Suprapubic skin (tissue), 4 donors: ENCODE data around the gene RPP38. TPM values are rescaled to one million over a fixed set of nuclear protein-coding genes. Genes with fewer than 3 reads are reported as not detected.

Source experiments
- DNase-seq, 2 donors: peaks; one replicate each; pipeline ENCODE4 v3.0.0-alpha.2; 2019; ENCODE audit warnings: low spot score in 2 of 2
- H3K27ac ChIP-seq: fragments of 200-600 bp; sonication (generic); one replicate; pipeline ENCODE4 v1.5.1; 2019
- H3K27me3 ChIP-seq: fragments of 200-600 bp; sonication (generic); one replicate; pipeline ENCODE4 v1.5.1; 2019
- H3K36me3 ChIP-seq: fragments of 200-600 bp; sonication (generic); one replicate; pipeline ENCODE4 v1.5.1; 2019
- H3K4me1 ChIP-seq: fragments of 200-600 bp; sonication (generic); one replicate; pipeline ENCODE4 v1.5.1; 2019
- H3K4me3 ChIP-seq: fragments of 200-600 bp; sonication (generic); one replicate; pipeline ENCODE4 v1.5.1; 2019; ENCODE audit warnings: mild to moderate bottlenecking
- H3K9me3 ChIP-seq: fragments of 200-600 bp; sonication (generic); one replicate; pipeline ENCODE4 v1.5.1; 2019
- EP300 ChIP-seq: sonication (generic); formaldehyde crosslinking; IDR thresholded peaks from one replicate; pipeline ENCODE4 v1.6.1; 2017; ENCODE audit warnings: antibody characterized with exemption
- POLR2A ChIP-seq, 2 donors: fragments of 450-650 bp; IDR thresholded peaks; one replicate each; pipeline ENCODE4 v1.6.1; 2017; ENCODE audit warnings: antibody characterized with exemption in 2 of 2, mild to moderate bottlenecking in 2 of 2, moderate library complexity in 2 of 2
- POLR2AphosphoS5 ChIP-seq, 3 donors: sonication (generic); formaldehyde crosslinking; IDR thresholded peaks; one replicate each; pipeline ENCODE4 v1.6.1; 2017; ENCODE audit warnings: antibody characterized with exemption in 3 of 3
- WGBS: methylation state at CpG from one replicate; pipeline ENCODE4 v1.1.5; 2018; 5-methylcytosine and 5-hydroxymethylcytosine counted together
- total RNA-seq, 4 donors: library from RNA; depleted of rRNA; stranded (reverse); fragments of >200 nt; gene quantifications; one replicate each; pipeline ENCODE4 v1.1.0, GENCODE V29; 2016
- TF ChIP-seq, protein P1 (sequence below), 2 donors: fragments of 200-600 bp in 1 of 2; fragments of 450-650 bp in 1 of 2; sonication (generic) in 1 of 2; IDR thresholded peaks; one replicate each; pipeline ENCODE4 v1.5.1; 2016 to 2019; ENCODE audit warnings: antibody characterized with exemption in 2 of 2, mild to moderate bottlenecking in 1 of 2, moderate library complexity in 1 of 2

The RPP38 gene
- total RNA-seq, 4 donors from 2014 or later = 11.8 to 21.1 (median 18.0) TPM

- TF ChIP-seq EP300 = no peak
- TF ChIP-seq, protein P1, sequence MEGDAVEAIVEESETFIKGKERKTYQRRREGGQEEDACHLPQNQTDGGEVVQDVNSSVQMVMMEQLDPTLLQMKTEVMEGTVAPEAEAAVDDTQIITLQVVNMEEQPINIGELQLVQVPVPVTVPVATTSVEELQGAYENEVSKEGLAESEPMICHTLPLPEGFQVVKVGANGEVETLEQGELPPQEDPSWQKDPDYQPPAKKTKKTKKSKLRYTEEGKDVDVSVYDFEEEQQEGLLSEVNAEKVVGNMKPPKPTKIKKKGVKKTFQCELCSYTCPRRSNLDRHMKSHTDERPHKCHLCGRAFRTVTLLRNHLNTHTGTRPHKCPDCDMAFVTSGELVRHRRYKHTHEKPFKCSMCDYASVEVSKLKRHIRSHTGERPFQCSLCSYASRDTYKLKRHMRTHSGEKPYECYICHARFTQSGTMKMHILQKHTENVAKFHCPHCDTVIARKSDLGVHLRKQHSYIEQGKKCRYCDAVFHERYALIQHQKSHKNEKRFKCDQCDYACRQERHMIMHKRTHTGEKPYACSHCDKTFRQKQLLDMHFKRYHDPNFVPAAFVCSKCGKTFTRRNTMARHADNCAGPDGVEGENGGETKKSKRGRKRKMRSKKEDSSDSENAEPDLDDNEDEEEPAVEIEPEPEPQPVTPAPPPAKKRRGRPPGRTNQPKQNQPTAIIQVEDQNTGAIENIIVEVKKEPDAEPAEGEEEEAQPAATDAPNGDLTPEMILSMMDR (IDR thresholded peaks at IDR 0.05) = no peak
- Histone ChIP-seq H3K4me3 (no peak overlapping the region), H3K4me1 (peaks cover 14% of the 10 kb centered on the region), H3K9me3 (no peaks in the 10 kb centered on the region), H3K27ac (no peak overlapping the region), H3K36me3 (no peaks in the 10 kb centered on the region), H3K27me3 (no peaks in the 10 kb centered on the region)
- 90% methylated on average over 16 of the region's 16 CpGs for WGBS
- DNase-seq = no peak
These were observed 4.2 kb upstream of the RPP38 start for GRCh38 chr10:15092855-15093408.

DNA sequence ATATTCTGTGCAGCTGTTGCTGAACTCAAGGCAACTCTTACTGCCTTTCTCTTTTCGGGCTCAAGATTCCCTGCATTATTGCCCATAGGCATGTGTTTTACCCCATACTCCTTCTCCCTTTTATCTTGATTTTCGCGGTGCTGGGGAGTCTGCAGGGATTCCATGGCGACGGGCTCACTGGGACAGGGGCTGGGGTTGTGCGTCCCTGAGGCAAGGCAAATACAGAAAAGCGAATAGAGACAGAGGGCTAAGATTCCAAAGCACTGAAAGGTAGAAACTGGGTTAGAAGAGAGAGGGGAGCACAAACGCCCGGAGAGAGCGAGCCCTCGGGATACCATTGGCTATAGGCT, 519 bp upstream of the RPP38 start:
- H3K9me3 ChIP-seq = no peaks in the 10 kb centered on the region
- peak overlapping the region; percentile 97 for H3K27ac ChIP-seq
- DNase-seq = no peak
- no peaks in the 10 kb centered on the region for H3K27me3 ChIP-seq
- WGBS = 0% methylated on average over 11 of the region's 11 CpGs
- H3K36me3 ChIP-seq = peaks cover 4% of the 10 kb centered on the region
- H3K4me1 ChIP-seq = peaks cover 26% of the 10 kb centered on the region
- TF ChIP-seq EP300 (no peak), POLR2AphosphoS5 (IDR thresholded peaks at IDR 0.05) (no peak), POLR2A (IDR thresholded peaks at IDR 0.05) (no peak)
- TF ChIP-seq, protein P1 (IDR thresholded peaks at IDR 0.05) = no peak
- H3K4me3 ChIP-seq = peak overlapping the region; percentile 89

- no peak for TF ChIP-seq POLR2A (IDR thresholded peaks at IDR 0.05)
- TF ChIP-seq, protein P1 (IDR thresholded peaks at IDR 0.05) = no peak
- no peak for TF ChIP-seq POLR2AphosphoS5 (IDR thresholded peaks at IDR 0.05)
- TF ChIP-seq EP300 = no peak
- H3K9me3 ChIP-seq = no peaks in the 10 kb centered on the region
- no peak overlapping the region for H3K27ac ChIP-seq
- H3K4me3 ChIP-seq = no peak overlapping the region
- H3K27me3 ChIP-seq = no peaks in the 10 kb centered on the region
- DNase-seq = no peak
- peaks cover 31% of the 10 kb centered on the region for H3K36me3 ChIP-seq
- H3K4me1 ChIP-seq = peaks cover 26% of the 10 kb centered on the region
- 88% methylated on average over 4 of the region's 4 CpGs for WGBS
These were observed 2.7 kb downstream of the RPP38 start for GRCh38 chr10:15099886-15100285.

- no peak for TF ChIP-seq POLR2A (IDR thresholded peaks at IDR 0.05)
- TF ChIP-seq EP300 = no peak
- no peak for TF ChIP-seq POLR2AphosphoS5 (IDR thresholded peaks at IDR 0.05)
- TF ChIP-seq, protein P1 (IDR thresholded peaks at IDR 0.05) = no peak
- 89% methylated on average over 9 of the region's 9 CpGs for WGBS
- peaks cover 17% of the 10 kb centered on the region for H3K4me1 ChIP-seq
- H3K36me3 ChIP-seq = peaks cover 43% of the 10 kb centered on the region
- DNase-seq = no peak
- no peak overlapping the region for H3K27ac ChIP-seq
- H3K27me3 ChIP-seq = no peaks in the 10 kb centered on the region
- no peaks in the 10 kb centered on the region for H3K9me3 ChIP-seq
- H3K4me3 ChIP-seq = no peak overlapping the region
These were observed 6.4 kb downstream of the RPP38 start for GRCh38 chr10:15103513-15103912.

- Histone ChIP-seq H3K27me3 (no peaks in the 10 kb centered on the region), H3K4me3 (no peak overlapping the region), H3K36me3 (peaks cover 62% of the 10 kb centered on the region), H3K4me1 (no peaks in the 10 kb centered on the region), H3K9me3 (no peaks in the 10 kb centered on the region), H3K27ac (no peak overlapping the region)
- DNase-seq = peak in 1 of 2 donors; percentile 75
- TF ChIP-seq, protein P1 (IDR thresholded peaks at IDR 0.05) = peak; percentile 86 to 88
- no peak for TF ChIP-seq POLR2A (IDR thresholded peaks at IDR 0.05)
- 50% methylated on average over 8 of the region's 8 CpGs for WGBS
These were observed 9.3 kb downstream of the RPP38 start for GRCh38 chr10:15106352-15107013.
